Naive thymus-derived CD8-positive, alpha-beta T cell (primary cell): ENCODE data around the gene NPIPA8. TPM values are rescaled to one million over a fixed set of nuclear protein-coding genes. Genes with fewer than 3 reads are reported as not detected.
"Not testable (repeated sequence)": the region's sequence is repeated elsewhere in the genome, so short reads cannot be mapped to it uniquely, and the experiment has no call there.

ENCODE experiments used
- ATAC-seq, 2 donors: fragments of 150-1000 bp; cut with Tn5 transposase in 1 of 2; sonication (Bioruptor Pico), chemical (Tn5 transposase) in 1 of 2; 1 replicate in 1 of 2; 2 replicates in 1 of 2; pipeline ENCODE4 v1.10.0; 2021; ENCODE audit warnings: mild to moderate bottlenecking in 2 of 2, moderate library complexity in 2 of 2
- POLR2A ChIA-PET: fragments of 350-600 bp; sonication (Branson Sonifier 250); formaldehyde crosslinking; loops from one replicate; lab custom pipeline; 2021; ENCODE audit warnings: antibody characterized with exemption; lab: Charles Lee
- DNase-seq, 10 donors: peaks; one replicate each; pipeline versions ENCODE4 v3.0.0 to v3.0.0-alpha.2; 2020 to 2022
- H3K27ac Mint-ChIP-seq, 10 donors: one replicate each; pipeline ENCODE4 v1.8.0; 2020 to 2022; ENCODE audit warnings: mild to moderate bottlenecking in 10 of 10, mixed read lengths in 10 of 10, moderate library complexity in 4 of 10, inconsistent platforms in 1 of 10
- H3K27me3 Mint-ChIP-seq, 5 donors: one replicate each; pipeline ENCODE4 v1.8.0; 2021 to 2022; ENCODE audit warnings: mixed read lengths in 5 of 5
- H3K36me3 Mint-ChIP-seq, 3 donors: one replicate each; pipeline ENCODE4 v1.8.0; 2020 to 2022; ENCODE audit warnings: mixed read lengths in 3 of 3, mild to moderate bottlenecking in 2 of 3, inconsistent platforms in 1 of 3
- H3K4me1 Mint-ChIP-seq, 4 donors: one replicate each; pipeline ENCODE4 v1.8.0; 2021 to 2022; ENCODE audit warnings: mixed read lengths in 4 of 4
- H3K4me3 Mint-ChIP-seq, 10 donors: one replicate each; pipeline ENCODE4 v1.8.0; 2020 to 2022; ENCODE audit warnings: mild to moderate bottlenecking in 10 of 10, mixed read lengths in 10 of 10, moderate library complexity in 6 of 10, inconsistent platforms in 1 of 10
- H3K9me3 Mint-ChIP-seq, 9 donors: one replicate each; pipeline ENCODE4 v1.8.0; 2020 to 2022; ENCODE audit warnings: mixed read lengths in 9 of 9, mild to moderate bottlenecking in 3 of 9, inconsistent platforms in 1 of 9, moderate library complexity in 1 of 9
- polyA plus RNA-seq, 3 donors: library from polyadenylated mRNA; unstranded; fragments of 300-500 nt; fragmentation: Illumina TruSeq; gene quantifications; one replicate each; pipeline ENCODE4 v1.2.3, GENCODE V29; 2021
- total RNA-seq, 8 experiments: library from RNA in 2 of 8; stranded (reverse) in 2 of 8; gene quantifications; one replicate each; pipeline ENCODE4 v1.2.3 and lab custom pipeline; 2021 to 2026

Gene NPIPA8
- total RNA-seq (10 to 100 TPM; 28.8 to 37.5 TPM), polyA plus RNA-seq (1 to 10 TPM in 1 of 3 donors, not detected in 2; 3.3 TPM), total RNA-seq (lab: John Stamatoyannopoulos, UW) (0 reads per million in 6 experiments)

DNA sequence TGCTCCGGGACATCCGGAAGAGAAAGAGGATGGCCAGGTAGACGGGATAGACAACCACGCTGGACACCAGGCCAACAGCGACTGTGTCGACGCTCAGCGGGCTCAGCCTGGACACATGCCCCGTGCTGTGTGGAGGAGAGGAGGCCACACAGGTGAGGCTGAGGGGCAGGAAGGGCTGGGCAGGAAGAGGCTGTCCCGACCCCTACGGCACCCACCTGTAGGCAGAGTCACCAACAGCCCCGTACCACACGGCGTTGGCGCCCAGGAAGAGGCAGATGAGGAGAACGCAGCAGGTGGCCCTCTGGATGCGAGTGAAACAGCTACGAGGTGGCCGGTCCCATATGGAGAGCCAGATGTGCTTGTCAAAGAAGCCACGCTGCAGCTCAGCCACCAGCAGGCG lies at the start of gene NPIPA8:
TSS of gene NPIPA8 (minus strand) at position 101 of the 400 bp plus-strand sequence. CDS start 4,074 bp downstream, outside the sequence.
- ATAC-seq, DNase-seq, H3K9me3 Mint-ChIP-seq, H3K4me1 Mint-ChIP-seq, H3K27me3 Mint-ChIP-seq, H3K36me3 Mint-ChIP-seq, H3K4me3 Mint-ChIP-seq, POLR2A ChIA-PET, H3K27ac Mint-ChIP-seq: not testable (repeated sequence)

DNA sequence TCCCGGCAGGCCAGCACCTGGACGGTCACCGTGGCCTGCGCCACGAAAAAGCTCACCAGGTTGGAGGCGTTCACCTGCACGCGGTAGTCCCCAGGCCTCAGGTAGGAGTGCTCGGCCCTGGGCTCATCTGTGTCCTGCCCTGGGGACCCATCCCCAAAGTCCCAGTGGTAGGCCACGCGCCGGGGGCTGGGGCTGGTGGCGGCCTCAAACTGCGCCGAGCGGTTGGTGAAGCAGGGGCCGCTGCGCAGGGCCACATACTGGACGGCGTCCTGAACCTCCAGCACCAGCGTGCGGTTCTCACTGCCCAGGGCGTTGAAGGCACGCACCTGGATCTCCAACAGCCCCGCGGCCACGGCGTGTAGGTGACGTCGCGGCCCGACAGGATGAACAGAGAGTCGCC lies 48.7 kb upstream of the NPIPA8 start:
- ATAC-seq, H3K27me3 Mint-ChIP-seq, H3K36me3 Mint-ChIP-seq, H3K27ac Mint-ChIP-seq, POLR2A ChIA-PET, H3K9me3 Mint-ChIP-seq, H3K4me3 Mint-ChIP-seq, H3K4me1 Mint-ChIP-seq: not testable (repeated sequence)
- DNase-seq = peak in 1 of 10 donors; percentile 19

DNA sequence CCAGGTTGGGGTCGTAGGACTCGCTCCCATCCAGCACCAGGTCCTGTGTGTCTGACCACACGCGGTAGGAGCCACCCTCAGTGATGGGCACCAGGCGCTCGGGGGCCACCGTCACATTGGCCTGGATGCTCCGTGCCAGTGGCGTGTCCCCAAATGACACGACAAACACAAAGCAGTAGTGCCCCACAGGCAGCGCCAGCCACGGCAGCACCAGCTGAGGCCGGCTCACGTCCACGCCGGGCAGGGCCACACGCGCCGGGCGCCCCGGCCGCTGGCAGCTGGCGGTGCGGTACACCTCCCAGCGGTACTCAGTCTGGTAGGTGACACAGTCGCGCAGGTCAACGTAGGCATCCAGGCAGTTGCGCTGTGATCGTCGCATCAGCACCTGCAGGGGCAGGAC lies 48.3 kb upstream of the NPIPA8 start:
- H3K27ac Mint-ChIP-seq, ATAC-seq, H3K4me3 Mint-ChIP-seq, H3K36me3 Mint-ChIP-seq, H3K4me1 Mint-ChIP-seq, H3K27me3 Mint-ChIP-seq, POLR2A ChIA-PET, H3K9me3 Mint-ChIP-seq: not testable (repeated sequence)
- DNase-seq = peak in 1 of 10 donors; percentile 17

DNA sequence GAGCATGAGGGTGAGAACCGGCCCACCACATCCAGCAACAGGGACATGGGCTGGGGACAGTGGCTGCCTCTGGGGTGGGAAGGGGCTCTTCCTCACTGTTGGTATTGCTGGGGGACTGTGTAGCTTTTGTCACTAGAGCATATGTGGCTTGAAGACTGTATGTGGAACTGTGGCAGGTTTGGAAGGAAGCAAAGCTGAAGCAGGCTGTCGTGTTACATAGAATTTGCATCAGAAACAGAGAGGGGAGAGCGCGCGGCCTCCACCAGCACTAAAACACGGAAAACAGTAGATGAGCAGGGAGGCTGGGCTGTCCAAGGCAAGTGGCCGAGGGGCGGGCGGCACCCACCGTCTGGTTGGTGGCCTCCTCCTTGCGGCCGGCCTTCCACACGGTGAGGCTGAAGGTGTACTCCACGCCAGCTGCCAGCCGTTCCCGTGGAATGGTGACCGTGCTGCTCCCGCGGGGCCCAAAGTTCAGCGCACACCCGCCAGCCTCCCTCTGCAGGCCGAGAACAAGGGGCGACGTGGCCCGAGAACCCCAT lies 47.6 kb upstream of the NPIPA8 start:
- H3K27me3 Mint-ChIP-seq, ATAC-seq, H3K4me3 Mint-ChIP-seq, POLR2A ChIA-PET, H3K4me1 Mint-ChIP-seq, H3K9me3 Mint-ChIP-seq, H3K27ac Mint-ChIP-seq, H3K36me3 Mint-ChIP-seq: not testable (repeated sequence)
- peak in 1 of 10 donors; percentile 16 for DNase-seq

- H3K27me3 Mint-ChIP-seq, H3K27ac Mint-ChIP-seq, POLR2A ChIA-PET, H3K36me3 Mint-ChIP-seq, ATAC-seq, H3K9me3 Mint-ChIP-seq, H3K4me1 Mint-ChIP-seq, H3K4me3 Mint-ChIP-seq: not testable (repeated sequence)
- peak in 1 of 10 donors; percentile 24 for DNase-seq
Measured at GRCh38 chr16:18382696-18383095, 46.2 kb upstream of the NPIPA8 start.

DNA sequence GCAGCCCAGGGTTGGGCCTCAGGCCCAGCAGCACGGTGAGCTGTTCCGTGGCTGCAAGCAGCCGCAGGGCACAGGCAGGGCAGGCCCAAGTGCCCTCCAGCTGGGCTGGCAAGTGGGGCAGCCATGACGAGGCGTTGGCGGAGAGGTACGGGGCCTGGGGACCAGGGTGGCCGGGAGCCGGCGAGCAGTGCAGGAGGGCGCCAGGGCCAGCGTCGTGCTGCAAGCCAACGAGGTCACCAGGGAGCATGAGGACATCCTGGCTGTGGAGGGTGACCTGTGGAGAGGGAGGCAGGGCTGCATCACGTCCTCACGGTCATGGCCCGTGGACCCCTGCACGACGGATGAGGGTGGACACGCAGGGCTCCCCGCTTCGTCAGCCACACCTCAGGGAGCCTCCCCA lies 11.2 kb upstream of the NPIPA8 start:
- ATAC-seq, H3K9me3 Mint-ChIP-seq, H3K4me1 Mint-ChIP-seq, POLR2A ChIA-PET, H3K27me3 Mint-ChIP-seq, H3K36me3 Mint-ChIP-seq, H3K4me3 Mint-ChIP-seq, H3K27ac Mint-ChIP-seq: not testable (repeated sequence)
- DNase-seq = peak in 1 of 10 donors; percentile 50

DNA sequence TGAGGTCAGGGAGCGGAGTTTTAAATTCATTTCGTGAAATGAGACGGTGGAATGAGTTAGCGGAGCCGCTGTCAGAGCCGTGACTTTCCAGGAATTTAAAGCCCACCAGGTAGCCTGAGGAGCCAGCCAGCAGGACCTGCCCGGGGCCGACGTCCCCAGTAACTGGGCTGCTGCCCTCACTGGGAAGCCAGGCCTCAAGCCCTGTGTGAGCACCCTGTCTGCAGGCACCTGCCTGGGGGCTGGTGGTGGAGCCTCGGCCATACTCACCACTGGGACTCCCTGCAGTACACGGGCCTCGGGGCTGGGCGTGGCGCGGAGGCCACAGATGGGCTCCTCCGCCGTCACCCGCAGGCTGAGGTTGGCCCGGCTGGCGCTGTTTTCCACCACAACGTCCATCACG lies 10.5 kb upstream of the NPIPA8 start:
- DNase-seq, H3K9me3 Mint-ChIP-seq, H3K4me3 Mint-ChIP-seq, POLR2A ChIA-PET, H3K27me3 Mint-ChIP-seq, H3K4me1 Mint-ChIP-seq, H3K36me3 Mint-ChIP-seq, H3K27ac Mint-ChIP-seq, ATAC-seq: not testable (repeated sequence)

DNA sequence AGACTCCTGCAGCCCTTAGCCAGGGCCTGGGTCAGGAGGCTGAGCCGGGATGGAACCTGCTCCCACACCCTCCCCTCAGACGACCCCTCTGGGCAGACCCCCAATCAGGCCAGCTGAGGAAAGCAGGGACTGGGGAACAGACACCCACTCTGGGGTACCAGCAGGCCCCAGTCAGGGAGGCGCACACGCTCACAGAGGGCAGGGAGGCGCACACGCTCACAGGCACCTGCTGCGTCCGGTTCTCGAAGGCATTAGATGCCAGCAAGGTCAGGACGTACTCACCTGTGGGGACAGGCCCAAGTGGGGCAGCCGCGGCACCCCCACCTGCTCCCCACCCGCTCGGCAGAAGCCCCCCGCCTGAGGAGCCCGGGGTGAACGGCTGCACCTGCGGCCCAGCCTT lies 8.1 kb upstream of the NPIPA8 start:
- H3K9me3 Mint-ChIP-seq, H3K4me1 Mint-ChIP-seq, POLR2A ChIA-PET, DNase-seq, H3K4me3 Mint-ChIP-seq, H3K27me3 Mint-ChIP-seq, H3K36me3 Mint-ChIP-seq, ATAC-seq, H3K27ac Mint-ChIP-seq: not testable (repeated sequence)

GRCh38 chr16:18341986-18342385 lies 5.5 kb upstream of the NPIPA8 start:
- H3K27me3 Mint-ChIP-seq, H3K36me3 Mint-ChIP-seq, H3K4me3 Mint-ChIP-seq, H3K9me3 Mint-ChIP-seq, H3K27ac Mint-ChIP-seq, ATAC-seq, DNase-seq, H3K4me1 Mint-ChIP-seq, POLR2A ChIA-PET: not testable (repeated sequence)

DNA sequence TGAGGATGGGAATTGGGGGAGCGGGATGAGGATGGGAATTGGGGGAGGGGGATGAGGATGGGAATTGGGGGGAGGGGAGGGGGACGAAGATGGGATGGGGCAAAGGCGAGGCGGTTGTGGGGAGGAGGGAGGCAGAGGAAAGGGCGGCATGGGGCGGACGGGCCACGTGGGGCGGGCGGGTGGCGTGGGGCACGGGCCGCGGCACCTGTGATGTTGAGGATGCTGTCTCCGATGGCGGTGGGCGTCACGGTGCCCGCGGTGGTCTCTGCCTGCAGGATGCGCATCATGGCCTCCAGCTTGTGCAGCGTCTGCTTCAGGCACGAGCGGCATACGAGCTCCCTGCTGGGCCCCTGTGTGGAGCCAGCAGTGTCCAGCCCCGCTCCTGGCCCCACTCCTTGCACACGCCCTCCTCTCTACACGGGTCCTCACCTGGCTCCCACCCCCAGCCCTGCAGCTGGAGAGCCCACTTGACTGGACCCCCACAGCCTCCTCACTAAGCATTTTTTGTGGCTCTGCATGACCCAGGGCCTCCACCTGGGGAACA lies 5.0 kb upstream of the NPIPA8 start:
- H3K27me3 Mint-ChIP-seq, H3K27ac Mint-ChIP-seq, H3K36me3 Mint-ChIP-seq, DNase-seq, ATAC-seq, H3K9me3 Mint-ChIP-seq, POLR2A ChIA-PET, H3K4me3 Mint-ChIP-seq, H3K4me1 Mint-ChIP-seq: not testable (repeated sequence)

DNA sequence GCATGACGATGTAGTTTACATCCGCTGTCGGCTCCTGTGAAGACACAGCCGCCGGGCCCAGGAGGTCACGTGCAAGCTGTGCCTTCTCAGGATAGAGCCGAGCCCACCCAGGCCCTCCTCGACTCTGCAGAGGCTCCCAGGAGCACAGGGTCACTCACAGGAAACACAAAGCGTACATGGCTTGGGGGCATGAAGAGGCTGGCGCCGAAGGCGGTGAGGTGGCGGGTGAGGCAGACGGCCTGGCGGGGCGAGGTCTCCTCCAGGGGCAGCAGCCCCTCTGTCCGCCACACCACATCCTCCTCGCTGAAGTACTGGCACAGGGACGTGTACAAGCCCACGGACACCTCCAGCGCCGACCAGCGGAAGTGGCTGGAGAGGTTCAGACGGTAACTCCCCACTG lies 2.7 kb upstream of the NPIPA8 start:
- peak in 1 of 10 donors; percentile 32 for DNase-seq

GRCh38 chr16:18311811-18312210 lies 24.7 kb downstream of the NPIPA8 start:
- H3K27me3 Mint-ChIP-seq, DNase-seq, H3K27ac Mint-ChIP-seq, H3K4me1 Mint-ChIP-seq, H3K36me3 Mint-ChIP-seq, ATAC-seq, H3K4me3 Mint-ChIP-seq, POLR2A ChIA-PET, H3K9me3 Mint-ChIP-seq: not testable (repeated sequence)

More for the DNA sequence above, 2.7 kb upstream of the NPIPA8 start:
- ATAC-seq, H3K27me3 Mint-ChIP-seq, H3K36me3 Mint-ChIP-seq, H3K4me1 Mint-ChIP-seq, H3K4me3 Mint-ChIP-seq, H3K27ac Mint-ChIP-seq, POLR2A ChIA-PET, H3K9me3 Mint-ChIP-seq: not testable (repeated sequence)

DNA sequence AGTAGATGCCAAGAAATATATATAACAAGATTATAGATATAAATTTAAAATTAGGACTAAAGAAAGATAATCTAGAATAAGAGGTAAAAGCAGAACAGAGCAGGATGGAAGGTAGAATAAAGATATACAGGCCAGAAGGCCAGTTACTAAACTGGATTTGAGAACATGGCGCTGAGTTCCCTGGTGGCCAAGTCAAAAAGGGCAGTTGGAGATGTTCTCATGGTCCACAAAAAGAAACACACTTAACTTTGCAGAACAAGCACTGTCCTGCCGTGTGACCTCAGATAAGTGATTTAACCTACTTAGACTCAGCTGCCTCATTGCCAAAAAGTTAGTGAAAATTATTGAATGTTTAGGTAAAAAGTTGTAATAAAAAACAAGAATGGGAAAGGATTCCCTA lies 27.4 kb downstream of the NPIPA8 start:
- H3K4me1 Mint-ChIP-seq, POLR2A ChIA-PET, DNase-seq, ATAC-seq, H3K27me3 Mint-ChIP-seq, H3K36me3 Mint-ChIP-seq, H3K4me3 Mint-ChIP-seq, H3K27ac Mint-ChIP-seq, H3K9me3 Mint-ChIP-seq: not testable (repeated sequence)

GRCh38 chr16:18307241-18307640 lies 29.3 kb downstream of the NPIPA8 start:
- H3K36me3 Mint-ChIP-seq, H3K27ac Mint-ChIP-seq, H3K27me3 Mint-ChIP-seq, ATAC-seq, POLR2A ChIA-PET, H3K4me3 Mint-ChIP-seq, H3K9me3 Mint-ChIP-seq, DNase-seq, H3K4me1 Mint-ChIP-seq: not testable (repeated sequence)
